DMS53 treated with DMSO at 0.1 percent for 48 hours (cell line): ENCODE data around the gene CUL4A.

Source experiments
- DNase-seq: peaks from one replicate; lab custom pipeline; 2025; ENCODE audit not compliant: unreplicated experiment; lab: John Stamatoyannopoulos, UW

CUL4A gene

GRCh38 chr13:113207890-113208420 is 1.5 kb upstream of the CUL4A start:
- DNase-seq: no peak

- DNase-seq: peak; percentile 11
Measured at GRCh38 chr13:113208421-113209335, 735 bp upstream of the CUL4A start, which contains the start of gene PCID2. PCID2 (minus strand) TSS chr13:113208669; CDS start chr13:113208634, 35 bp downstream.

DNA sequence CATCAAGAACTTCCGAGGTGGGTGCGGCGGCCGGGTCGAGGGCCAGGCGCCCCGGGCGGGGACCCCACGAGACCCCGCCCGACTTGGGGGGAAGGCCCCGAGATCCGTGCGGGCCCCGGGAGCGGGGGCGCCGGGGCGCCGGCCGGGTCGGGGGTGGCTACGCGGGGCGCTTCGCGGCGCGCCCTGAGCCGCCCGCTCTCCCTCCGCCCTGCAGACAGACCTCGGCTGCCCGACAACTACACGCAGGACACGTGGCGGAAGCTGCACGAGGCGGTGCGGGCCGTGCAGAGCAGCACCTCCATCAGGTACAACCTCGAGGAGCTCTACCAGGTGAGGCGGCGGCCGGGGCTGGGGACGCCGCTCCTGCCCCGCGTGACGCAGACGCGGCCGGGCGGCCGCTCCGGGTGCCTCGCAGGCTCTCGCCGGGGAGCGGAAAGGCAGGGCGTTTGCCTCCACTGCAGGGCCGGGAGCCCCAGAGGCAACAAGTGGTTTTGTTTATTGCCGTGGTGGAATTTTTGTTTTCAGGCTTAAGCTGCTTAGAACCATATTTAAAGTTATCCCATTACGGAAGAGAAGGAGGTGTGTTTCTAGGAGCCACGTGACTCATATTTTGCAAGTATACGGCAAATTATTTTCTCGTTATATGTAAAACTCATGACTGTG is 477 bp downstream of the CUL4A start:
- no peak for DNase-seq

DNA sequence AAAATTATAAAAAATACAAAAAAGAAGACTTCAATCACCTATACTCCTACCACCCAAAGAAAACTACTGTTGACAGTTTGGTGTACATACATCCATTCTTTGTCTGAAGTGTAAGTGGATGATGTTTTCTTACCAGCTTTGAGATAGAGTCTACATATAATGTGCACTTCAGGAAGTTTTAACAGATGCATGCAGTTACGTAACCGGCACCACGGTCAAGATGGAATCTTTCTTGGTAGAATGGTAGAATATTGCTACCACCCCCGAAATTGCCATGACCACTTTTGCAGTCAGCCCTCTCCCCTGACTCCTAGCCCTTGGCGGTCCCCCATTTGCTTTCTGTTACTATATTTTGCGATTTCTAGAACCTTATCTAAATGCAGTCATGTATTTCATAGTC is 1.4 kb downstream of the CUL4A start:
- no peak for DNase-seq

DNA sequence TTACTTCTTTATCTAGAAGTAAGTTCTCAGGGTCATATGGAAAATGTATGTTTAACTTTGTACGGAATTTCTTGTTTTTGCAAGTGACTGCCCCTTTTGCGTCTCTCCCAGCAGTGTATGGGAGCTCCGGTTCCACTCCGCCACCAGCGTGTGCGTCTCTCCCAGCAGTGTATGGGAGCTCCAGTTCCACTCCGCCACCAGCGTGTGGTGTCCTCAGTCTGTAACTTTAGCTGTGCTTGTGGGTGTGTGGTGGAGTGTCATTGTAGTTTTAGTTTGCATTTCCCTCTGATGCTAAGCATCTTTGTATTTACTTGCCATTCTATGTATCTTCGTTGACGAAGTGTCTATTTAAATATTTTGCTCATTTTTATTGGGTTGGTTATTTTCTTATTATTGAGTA is 2.4 kb downstream of the CUL4A start:
- DNase-seq: no peak

DNA sequence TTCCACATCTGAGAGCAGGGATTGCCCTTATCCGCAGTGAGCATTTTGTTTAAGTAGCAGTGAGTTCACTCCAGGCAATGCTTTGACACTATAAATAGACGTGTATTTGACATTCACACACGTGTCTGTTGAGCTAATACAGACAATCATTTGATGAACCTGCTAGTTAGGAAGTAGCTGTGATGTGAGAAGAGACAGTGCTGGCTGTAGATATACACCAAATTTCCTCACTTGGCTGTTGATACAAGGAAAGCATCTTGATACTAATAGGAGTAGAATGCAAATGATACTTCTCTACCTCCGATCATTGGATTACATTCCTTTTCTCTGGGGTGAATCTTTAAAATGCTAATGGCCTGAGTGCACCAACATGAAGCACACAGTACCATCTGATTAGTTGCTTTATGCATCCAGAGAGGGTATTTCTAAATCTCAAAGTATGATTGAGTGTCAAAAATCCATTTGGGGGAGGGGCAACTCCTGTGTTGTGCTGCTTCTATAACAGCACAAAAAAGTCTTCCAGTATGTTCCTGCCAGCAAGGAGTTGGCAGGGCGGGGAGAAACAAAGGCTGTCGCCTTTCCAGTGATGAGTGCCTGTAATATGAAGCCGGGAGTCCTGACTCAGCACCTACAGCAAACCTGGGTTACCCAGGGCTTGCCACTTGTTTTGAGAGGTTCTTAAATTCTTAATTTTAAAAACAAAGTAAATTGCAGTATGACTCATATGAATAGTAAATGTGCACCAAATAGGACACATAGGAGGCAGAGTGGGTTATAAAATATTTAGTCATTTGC is 7.0 kb downstream of the CUL4A start:
- DNase-seq: no peak

GRCh38 chr13:113218586-113218985 is 9.2 kb downstream of the CUL4A start:
- DNase-seq: no peak

DNA sequence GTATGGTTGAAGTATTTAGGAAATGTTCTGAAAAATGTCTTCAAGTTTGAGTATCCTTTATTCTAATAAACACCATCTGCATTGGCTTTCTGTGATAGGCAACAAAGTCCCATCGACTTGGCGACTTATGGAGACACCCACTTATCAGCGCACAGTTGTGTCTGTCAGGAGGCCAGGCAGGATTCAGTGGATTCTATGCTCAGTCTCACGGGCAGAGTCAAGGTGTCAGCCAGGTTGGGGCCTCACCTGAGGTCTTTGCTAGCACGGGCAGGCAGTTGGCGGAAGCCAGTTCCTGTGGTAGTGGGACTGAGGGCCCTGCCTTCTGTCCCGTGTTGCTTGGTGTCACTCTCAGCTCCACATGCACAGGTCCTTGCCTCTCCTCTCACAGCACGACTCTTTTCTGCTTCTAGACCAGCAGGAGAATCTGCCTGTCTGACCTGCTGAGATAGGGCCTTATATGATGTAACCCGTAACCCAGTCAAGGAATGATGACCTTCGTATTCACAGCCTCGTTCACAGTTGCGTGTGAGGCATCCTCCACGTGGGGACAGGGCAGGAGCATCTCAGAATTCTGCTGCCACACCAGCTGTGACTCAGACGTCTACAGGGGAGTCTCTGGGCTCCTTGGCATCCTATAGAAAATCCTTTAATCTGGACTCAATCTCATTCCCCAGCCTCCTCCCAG is 10.0 kb downstream of the CUL4A start:
- DNase-seq: no peak

GRCh38 chr13:113220141-113220598 is 10.8 kb downstream of the CUL4A start:
- DNase-seq: no peak

GRCh38 chr13:113220877-113221276 is 11.5 kb downstream of the CUL4A start:
- no peak for DNase-seq

DNA sequence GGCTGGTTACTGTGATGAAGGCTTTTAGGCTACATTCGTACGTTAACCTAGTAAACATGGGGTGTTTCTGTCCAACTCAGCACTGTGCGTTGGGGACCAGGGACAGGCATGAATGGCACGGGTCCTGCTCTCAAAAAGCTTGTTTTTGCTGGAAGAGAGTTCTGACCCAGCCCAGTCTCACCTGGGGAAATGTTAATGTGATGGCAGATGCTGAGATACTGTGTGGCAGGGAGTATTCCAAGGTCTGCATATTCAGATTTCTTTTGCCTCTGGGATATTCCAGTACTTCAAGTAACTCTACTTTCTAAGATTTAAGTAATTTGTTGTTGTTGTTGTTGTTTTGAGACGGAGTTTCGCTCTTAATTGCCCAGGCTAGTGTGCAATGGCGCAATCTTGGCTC is 13.7 kb downstream of the CUL4A start:
- DNase-seq: no peak

- no peak for DNase-seq
Measured at GRCh38 chr13:113224486-113224885, 15.1 kb downstream of the CUL4A start.

DNA sequence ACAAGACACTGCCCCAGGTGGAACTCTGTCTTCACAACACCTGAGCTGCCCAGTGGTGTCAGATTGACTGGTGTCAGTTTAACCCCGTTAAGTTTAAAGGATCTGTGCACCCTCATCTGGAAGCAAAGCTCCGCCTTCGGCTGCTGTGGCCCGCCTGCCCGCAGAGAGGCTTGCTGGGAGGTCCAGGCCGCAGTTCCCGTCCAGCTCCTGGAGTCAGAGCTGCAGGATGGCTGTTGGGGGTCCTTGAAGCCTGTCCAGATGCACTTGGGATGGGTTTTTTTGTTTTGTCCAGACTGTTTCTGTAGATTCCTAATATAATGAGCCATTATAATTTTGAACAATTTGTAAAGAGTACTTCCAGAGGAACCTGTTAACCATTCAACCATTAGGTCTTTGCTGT is 16.1 kb downstream of the CUL4A start:
- no peak for DNase-seq

DNA sequence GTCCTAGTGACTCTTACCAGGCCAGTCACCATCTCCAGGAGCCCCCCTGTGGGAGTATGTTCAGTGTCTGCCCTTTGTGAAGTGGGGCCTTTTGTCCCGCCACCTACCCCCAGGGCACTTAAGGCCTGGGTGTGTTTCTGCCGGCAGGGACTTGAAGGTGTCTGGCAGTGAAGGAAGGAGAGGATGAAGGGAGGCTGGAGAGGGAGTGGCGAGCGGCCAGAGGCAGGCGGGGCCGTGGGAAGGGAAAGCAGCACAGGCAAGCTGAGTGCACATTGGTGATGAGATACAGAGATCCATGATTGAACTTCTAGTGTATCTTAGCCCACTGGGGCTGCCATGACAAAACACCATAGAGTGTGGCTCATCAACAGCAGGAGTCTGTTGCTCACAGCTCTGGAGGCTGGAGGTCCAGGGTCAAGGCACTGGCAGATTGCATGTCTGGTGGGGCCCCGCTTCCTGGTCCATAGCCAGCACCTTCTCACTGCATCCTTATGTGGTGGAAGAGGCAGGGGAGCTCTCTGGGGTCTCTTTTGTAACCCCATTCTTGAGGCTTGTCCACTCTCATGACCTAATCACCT is 17.5 kb downstream of the CUL4A start:
- DNase-seq: no peak

GRCh38 chr13:113229161-113229560 is 19.7 kb downstream of the CUL4A start:
- no peak for DNase-seq

DNA sequence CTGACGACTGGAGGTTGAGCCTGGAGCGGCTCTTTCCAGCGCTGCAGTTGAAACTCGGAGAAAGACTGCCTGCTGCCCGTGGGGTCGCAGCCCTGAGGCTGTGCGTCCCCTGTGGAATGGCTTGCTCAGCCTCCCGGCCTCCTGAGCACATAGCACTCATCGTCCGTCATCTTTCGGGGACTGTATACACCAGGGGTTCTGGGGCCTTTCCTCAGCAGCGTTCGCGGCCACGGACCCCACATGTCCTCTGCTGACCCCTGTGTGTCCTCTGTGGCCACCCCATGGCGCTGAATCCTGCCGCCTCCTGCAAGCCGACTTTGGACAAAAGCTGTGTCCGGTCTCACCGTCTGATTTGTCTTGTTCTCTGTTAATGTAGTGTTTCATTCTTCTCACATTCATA is 20.4 kb downstream of the CUL4A start:
- no peak for DNase-seq

DNA sequence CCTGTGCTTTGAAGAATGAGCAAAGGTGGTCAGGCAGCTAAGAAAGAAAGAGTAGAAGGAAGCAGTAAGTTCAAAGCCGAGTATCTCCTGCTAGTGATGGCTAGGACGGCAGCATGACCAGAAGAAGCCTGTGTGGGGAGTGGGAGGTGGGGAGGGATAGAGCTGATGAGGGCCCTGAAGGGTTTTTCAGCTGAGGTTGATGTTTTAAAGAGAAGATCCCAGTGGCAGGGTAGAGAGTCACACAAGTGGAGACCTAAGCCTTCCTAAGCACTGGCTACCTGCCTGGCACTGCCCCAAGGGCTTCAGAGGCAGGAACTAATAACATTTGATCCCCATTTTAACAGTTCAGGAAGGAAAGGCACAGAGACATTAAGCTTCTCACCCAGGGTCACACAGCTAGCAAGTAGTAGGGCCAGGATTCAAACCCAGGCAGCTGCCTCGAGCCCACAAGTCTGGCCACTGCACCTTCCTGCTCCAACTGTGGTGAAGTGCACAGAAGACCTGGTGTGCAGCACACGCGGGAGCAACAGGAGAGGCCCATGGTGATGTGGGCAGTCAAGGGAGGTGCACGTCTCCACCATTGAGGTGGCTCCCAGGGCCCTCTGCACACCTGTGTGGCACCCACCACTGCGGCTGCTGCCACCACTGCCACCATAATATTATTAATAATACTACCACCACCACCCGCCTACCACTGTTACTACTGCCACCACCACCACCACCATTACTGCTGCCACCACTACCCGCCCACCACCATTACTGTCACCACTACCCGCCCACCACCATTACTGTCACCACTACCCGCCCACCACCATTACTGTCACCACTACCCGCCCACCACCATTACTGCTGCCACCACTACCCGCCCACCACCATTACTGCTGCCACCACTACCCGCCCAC is 22.1 kb downstream of the CUL4A start:
- DNase-seq: no peak

GRCh38 chr13:113232208-113233003 is 23.0 kb downstream of the CUL4A start:
- no peak for DNase-seq
